OCI-LY1 (cell line): ENCODE measurements around the gene SMURF2.

ENCODE experiments used
- H2AFZ ChIP-seq: fragments of 200-600 bp; sonication (generic), shearing (Covaris generic); 2 replicates; pipeline ENCODE4 v1.6.0; 2014; ENCODE audit warnings: antibody characterized with exemption, mild to moderate bottlenecking, low read length
- H3F3A ChIP-seq: fragments of 200-600 bp; sonication (generic), shearing (Covaris generic); 2 replicates; pipeline ENCODE4 v1.6.0; 2014; ENCODE audit warnings: mild to moderate bottlenecking, antibody characterized with exemption, low read length, moderate library complexity; ENCODE audit not compliant: insufficient read depth
- H3K27ac ChIP-seq: fragments of 200-600 bp; sonication (generic); 2 replicates; pipeline ENCODE4 v1.5.1; 2014; ENCODE audit warnings: low read length, mixed run types, mild to moderate bottlenecking, low read depth; ENCODE audit not compliant: poor library complexity, severe bottlenecking
- H3K27me3 ChIP-seq: fragments of 200-600 bp; sonication (generic); 2 replicates; pipeline ENCODE4 v1.6.0; 2014; ENCODE audit warnings: antibody characterized with exemption, mild to moderate bottlenecking, low read length, moderate library complexity; ENCODE audit not compliant: insufficient read depth
- H3K36me3 ChIP-seq: fragments of 200-600 bp; sonication (generic); 2 replicates; pipeline ENCODE4 v1.6.1; 2014; ENCODE audit warnings: mild to moderate bottlenecking, antibody characterized with exemption, low read length, moderate library complexity, mixed read lengths; ENCODE audit not compliant: insufficient read depth
- H3K4me1 ChIP-seq: fragments of 200-600 bp; sonication (generic); 2 replicates; pipeline ENCODE4 v1.5.1; 2014; ENCODE audit warnings: mild to moderate bottlenecking, low read length, moderate library complexity; ENCODE audit not compliant: insufficient read depth, severe bottlenecking
- H3K4me2 ChIP-seq: fragments of 200-600 bp; sonication (generic), shearing (Covaris generic); 2 replicates; pipeline ENCODE4 v1.6.1; 2014; ENCODE audit warnings: low read length
- H3K4me3 ChIP-seq: fragments of 200-600 bp; sonication (generic); 2 replicates; pipeline ENCODE4 v1.5.1; 2014; ENCODE audit warnings: low read length, low read depth, mild to moderate bottlenecking, mixed read lengths; ENCODE audit not compliant: poor library complexity, severe bottlenecking
- H3K79me2 ChIP-seq: fragments of 200-600 bp; shearing (Covaris generic); 2 replicates; pipeline ENCODE4 v1.6.1; 2016; ENCODE audit warnings: mixed run types, low read length, mixed read lengths; ENCODE audit not compliant: insufficient read depth
- H3K9ac ChIP-seq: fragments of 200-600 bp; sonication (generic), shearing (Covaris generic); 2 replicates; pipeline ENCODE4 v1.6.1; 2014; ENCODE audit warnings: mild to moderate bottlenecking, low read length, mixed read lengths
- H3K9me2 ChIP-seq: fragments of 200-600 bp; sonication (generic), shearing (Covaris generic); 2 replicates; pipeline ENCODE4 v1.6.1; 2014; ENCODE audit warnings: low read depth, mild to moderate bottlenecking, low read length, mixed read lengths
- H3K9me3 ChIP-seq: fragments of 200-600 bp; shearing (Covaris generic); 2 replicates; pipeline ENCODE4 v1.6.1; 2014; ENCODE audit warnings: low read length, mixed read lengths
- H4K20me1 ChIP-seq: fragments of 200-600 bp; sonication (generic), shearing (Covaris generic); 2 replicates; pipeline ENCODE4 v1.6.0; 2016; ENCODE audit warnings: mild to moderate bottlenecking, low read length; ENCODE audit not compliant: insufficient read depth
- CTCF ChIP-seq: fragments of 200-600 bp; sonication (generic), shearing (Covaris generic); IDR thresholded peaks from 2 replicates; pipeline ENCODE4 v1.5.1; 2017; ENCODE audit warnings: mild to moderate bottlenecking, antibody characterized with exemption, low read length, moderate library complexity, mixed read lengths
- EZH2 ChIP-seq: fragments of 200-600 bp; sonication (generic), shearing (Covaris generic); IDR thresholded peaks from 2 replicates; pipeline ENCODE4 v1.8.0; 2017; ENCODE audit warnings: borderline replicate concordance, mixed run types, mild to moderate bottlenecking, antibody characterized with exemption, low read length, moderate library complexity, mixed read lengths

Gene SMURF2

GRCh38 chr17:64509179-64509578 is 152.9 kb downstream of the SMURF2 start:
- Histone ChIP-seq H3K4me3 (no peak overlapping the region), H3K4me1 (peaks cover 20% of the 10 kb centered on the region), H3K9me2 (no peaks in the 10 kb centered on the region), H3K79me2 (peaks cover 28% of the 10 kb centered on the region), H3K4me2 (no peak overlapping the region), H3K9ac (no peak overlapping the region), H3K27ac (no peak overlapping the region), H4K20me1 (peaks cover 10% of the 10 kb centered on the region; the same call in 1 of the 2 replicates), H3K9me3 (no peaks in the 10 kb centered on the region), H3K27me3 (no peaks in the 10 kb centered on the region), H2AFZ (no peak overlapping the region), H3F3A (peaks cover 7% of the 10 kb centered on the region; the same call in 1 of the 2 replicates), H3K36me3 (peaks cover 71% of the 10 kb centered on the region)
- no peak for TF ChIP-seq CTCF
- no peak for TF ChIP-seq EZH2

- H3K36me3 ChIP-seq, result peaks cover 71% of the 10 kb centered on the region
- no peak for TF ChIP-seq CTCF
- TF ChIP-seq EZH2, result no peak
- peaks cover 25% of the 10 kb centered on the region for H3K4me1 ChIP-seq
- peaks cover 10% of the 10 kb centered on the region; the same call in 1 of the 2 replicates for H4K20me1 ChIP-seq
- no peaks in the 10 kb centered on the region for H3K27me3 ChIP-seq
- peaks cover 33% of the 10 kb centered on the region for H3K79me2 ChIP-seq
- H3K4me3 ChIP-seq, result peak overlapping the region; percentile 87
- H2AFZ ChIP-seq, result no peak overlapping the region
- peak overlapping the region; percentile 89 for H3K4me2 ChIP-seq
- peak overlapping the region; percentile 99; the same call in 1 of the 2 replicates for H3K9ac ChIP-seq
- no peak overlapping the region for H3K27ac ChIP-seq
- no peaks in the 10 kb centered on the region for H3K9me2 ChIP-seq
- H3K9me3 ChIP-seq, result no peaks in the 10 kb centered on the region
- peaks cover 12% of the 10 kb centered on the region; the same call in 1 of the 2 replicates for H3F3A ChIP-seq
Observed at GRCh38 chr17:64508683-64509082, 153.4 kb downstream of the SMURF2 start.

GRCh38 chr17:64507413-64507782 is 154.7 kb downstream of the SMURF2 start:
- H3K4me1 ChIP-seq, result peaks cover 36% of the 10 kb centered on the region
- H2AFZ ChIP-seq, result no peak overlapping the region

More at GRCh38 chr17:64507413-64507782, 154.7 kb downstream of the SMURF2 start:
- peak overlapping the region; percentile 99 for H3K9ac ChIP-seq
- H3K36me3 ChIP-seq, result peaks cover 71% of the 10 kb centered on the region
- H3K27ac ChIP-seq, result peak overlapping the region; percentile 91
- TF ChIP-seq EZH2 (no peak), CTCF (peak; percentile 66)
- H3K9me3 ChIP-seq, result no peaks in the 10 kb centered on the region
- H3K79me2 ChIP-seq, result peaks cover 33% of the 10 kb centered on the region
- no peaks in the 10 kb centered on the region for H3K9me2 ChIP-seq
- H3K4me3 ChIP-seq, result peak overlapping the region; percentile 87
- H3F3A ChIP-seq, result peaks cover 14% of the 10 kb centered on the region; the same call in 1 of the 2 replicates
- H3K4me2 ChIP-seq, result peak overlapping the region; percentile 89
- no peaks in the 10 kb centered on the region for H3K27me3 ChIP-seq
- peaks cover 10% of the 10 kb centered on the region; the same call in 1 of the 2 replicates for H4K20me1 ChIP-seq
